Measurements from ENCODE around the gene GAB1. TPM values are rescaled to one million over a fixed set of nuclear protein-coding genes. Genes with fewer than 3 reads are reported as not detected.
A peak's percentile ranks its signal among the peaks of the same experiment; 100 is the strongest.

GAB1 gene
- total RNA-seq, 2 donors from 2014 or later, result 48.9 to 81.2 TPM

DNA sequence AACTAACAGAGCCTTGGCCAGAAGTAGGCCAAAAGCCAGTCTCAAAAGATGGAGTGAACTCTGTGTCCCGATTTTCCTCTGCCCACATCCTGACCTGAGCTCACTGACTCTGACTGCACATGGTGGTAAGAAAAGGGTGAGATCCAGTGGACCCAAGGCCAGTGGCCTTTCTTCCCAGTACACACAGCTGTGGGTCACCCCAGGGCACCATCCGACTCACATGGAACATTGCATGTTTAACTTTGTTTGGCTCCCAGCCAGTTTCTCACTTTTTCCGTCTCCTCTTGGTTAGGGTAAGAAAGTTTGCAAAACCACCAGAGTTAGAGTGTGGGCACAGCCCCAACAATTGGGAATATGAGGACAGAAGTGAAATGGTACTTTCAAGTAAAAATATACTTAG lies 69.8 kb downstream of the GAB1 start:
- no peak for TF ChIP-seq CTCF (IDR thresholded peaks at IDR 0.05)
- H3K27me3 ChIP-seq, result no peaks in the 10 kb centered on the region
- no peak overlapping the region for H3K27ac ChIP-seq
- H3K36me3 ChIP-seq, result no peaks in the 10 kb centered on the region
- peaks cover 3% of the 10 kb centered on the region for H3K4me1 ChIP-seq
- no peak overlapping the region for H3K4me3 ChIP-seq
- H3K9ac ChIP-seq (ENCODE audit: low read depth in 2 of 2, low read length in 2 of 2), result no peak overlapping the region
- intact Hi-C loops (cut with DNase I), result no loop called here
- H3K9me3 ChIP-seq, result no peaks in the 10 kb centered on the region
- DNase-seq, result peak; percentile 60

DNA sequence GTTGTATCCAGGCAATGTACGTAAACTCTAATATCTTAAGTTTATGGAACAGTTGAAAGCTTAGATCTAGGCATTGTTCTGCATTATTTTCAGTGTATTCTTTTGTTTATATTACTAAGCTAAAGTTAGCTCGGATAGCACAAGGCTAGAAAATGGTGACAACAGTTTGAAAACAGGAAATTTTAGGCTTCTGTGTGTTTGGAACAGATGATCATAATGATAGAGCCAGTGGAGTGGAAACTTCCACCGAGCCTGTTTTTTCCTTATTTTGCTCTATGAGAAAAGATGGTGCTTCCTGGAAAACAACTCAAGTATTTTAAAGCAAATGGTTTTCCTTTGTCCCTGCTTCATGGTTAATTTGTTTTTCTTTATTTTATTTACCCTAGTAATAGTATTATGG lies 70.8 kb downstream of the GAB1 start:
- TF ChIP-seq CTCF (IDR thresholded peaks at IDR 0.05), result no peak
- intact Hi-C loops (cut with DNase I), result no loop called here
- Histone ChIP-seq H3K4me3 (no peak overlapping the region), H3K27ac (no peak overlapping the region), H3K4me1 (peaks cover 8% of the 10 kb centered on the region), H3K36me3 (no peaks in the 10 kb centered on the region), H3K9ac (ENCODE audit: low read depth in 2 of 2, low read length in 2 of 2) (no peak overlapping the region), H3K27me3 (no peaks in the 10 kb centered on the region), H3K9me3 (no peaks in the 10 kb centered on the region)
- DNase-seq, result no peak

- H3K27ac ChIP-seq, result no peak overlapping the region
- no peak for DNase-seq
- H3K9me3 ChIP-seq, result no peaks in the 10 kb centered on the region
- intact Hi-C loops (cut with DNase I), result no loop called here
- H3K36me3 ChIP-seq, result no peaks in the 10 kb centered on the region
- no peak overlapping the region for H3K4me3 ChIP-seq
- H3K9ac ChIP-seq (ENCODE audit: low read depth in 2 of 2, low read length in 2 of 2), result no peak overlapping the region
- no peak for TF ChIP-seq CTCF (IDR thresholded peaks at IDR 0.05)
- peaks cover 8% of the 10 kb centered on the region for H3K4me1 ChIP-seq
- no peaks in the 10 kb centered on the region for H3K27me3 ChIP-seq
Observed at GRCh38 chr4:143407888-143408287, 71.2 kb downstream of the GAB1 start.

DNA sequence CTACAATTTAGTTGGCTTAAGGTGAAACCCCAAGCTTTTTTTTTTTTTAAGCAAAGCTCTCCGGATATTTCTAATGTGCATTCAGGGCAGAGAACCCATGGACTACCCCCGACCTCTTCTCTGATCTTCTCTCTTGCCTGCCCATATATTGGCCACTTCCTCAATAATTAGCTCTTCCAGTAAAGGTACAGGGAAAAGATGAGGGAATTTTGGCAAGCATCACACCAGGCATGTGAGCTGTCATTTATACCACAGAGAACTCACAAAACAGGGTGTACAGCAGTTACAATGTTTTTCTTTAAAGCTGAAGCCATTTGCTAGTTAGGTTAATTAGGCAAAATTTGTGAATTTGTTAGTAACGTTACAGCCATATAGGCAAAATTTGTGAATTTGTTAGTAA lies 73.3 kb downstream of the GAB1 start:
- DNase-seq, result no peak
- Histone ChIP-seq H3K27ac (no peak overlapping the region), H3K9ac (ENCODE audit: low read depth in 2 of 2, low read length in 2 of 2) (no peak overlapping the region), H3K4me3 (no peak overlapping the region), H3K4me1 (peaks cover 8% of the 10 kb centered on the region), H3K36me3 (no peaks in the 10 kb centered on the region), H3K9me3 (no peaks in the 10 kb centered on the region), H3K27me3 (no peaks in the 10 kb centered on the region)
- TF ChIP-seq CTCF (IDR thresholded peaks at IDR 0.05), result no peak
- intact Hi-C loops (cut with DNase I), result no loop called here

DNA sequence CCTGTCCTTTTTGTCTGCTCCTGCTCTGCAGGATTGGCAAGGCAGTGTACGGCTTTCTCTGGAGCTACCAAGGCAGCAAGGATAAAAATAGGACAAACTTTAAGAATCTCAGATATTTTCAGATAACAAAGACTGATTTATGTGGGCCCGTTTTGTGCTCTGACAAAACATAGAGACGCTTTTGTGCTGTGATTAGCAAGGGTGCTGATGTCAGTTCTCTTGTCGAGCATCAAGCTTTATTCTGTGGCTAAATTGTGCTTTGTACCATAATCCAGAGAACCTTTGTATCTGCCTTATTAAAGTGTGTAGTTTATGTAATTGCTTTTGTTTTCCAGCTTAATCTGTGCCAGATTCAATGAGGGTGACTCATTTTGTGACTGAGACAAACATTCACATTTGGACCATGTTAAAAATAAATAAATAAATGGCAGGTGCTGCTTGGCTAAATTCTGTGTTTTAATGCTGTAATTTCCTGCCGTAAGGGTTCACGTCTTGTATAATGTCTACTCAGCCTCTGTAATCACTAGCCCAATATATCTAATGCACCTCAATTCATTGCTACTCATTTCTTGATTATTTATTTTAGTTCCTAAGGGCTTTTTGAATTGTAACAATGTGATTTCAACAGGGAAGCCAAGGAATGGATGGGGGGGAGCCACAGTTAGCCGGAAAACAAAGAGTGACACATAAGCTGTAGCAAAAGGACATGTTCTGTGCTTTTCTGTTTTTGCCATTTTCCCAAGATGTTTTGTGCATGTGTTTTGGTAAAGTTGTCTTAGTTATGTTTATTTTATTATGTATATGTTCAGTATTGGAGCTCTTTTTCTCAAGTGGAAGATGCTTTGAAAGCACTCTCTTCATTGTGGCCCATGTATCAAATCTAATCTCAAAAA lies 75.1 kb downstream of the GAB1 start:
- H3K36me3 ChIP-seq, result no peaks in the 10 kb centered on the region
- no peaks in the 10 kb centered on the region for H3K9me3 ChIP-seq
- H3K9ac ChIP-seq (ENCODE audit: low read depth in 2 of 2, low read length in 2 of 2), result no peak overlapping the region
- no peak for DNase-seq
- no peak for TF ChIP-seq CTCF (IDR thresholded peaks at IDR 0.05)
- H3K4me1 ChIP-seq, result peaks cover 8% of the 10 kb centered on the region
- intact Hi-C loops (cut with DNase I), result no loop called here
- H3K4me3 ChIP-seq, result no peak overlapping the region
- peak overlapping the region; percentile 16 for H3K27ac ChIP-seq
- no peaks in the 10 kb centered on the region for H3K27me3 ChIP-seq

All from colonic mucosa (tissue), 4 donors.